Hepatocyte (in vitro differentiated cells): ENCODE data around the gene LRRC4C.

Experiments used
- CTCF ChIP-seq: fragments of 200-600 bp; sonication (generic); IDR thresholded peaks from 2 replicates; pipeline ENCODE4 v1.5.1; 2016; ENCODE audit warnings: antibody characterized with exemption, mild to moderate bottlenecking; ENCODE audit not compliant: poor library complexity
- EZH2phosphoT487 ChIP-seq: fragments of 200-600 bp; sonication (generic); IDR thresholded peaks from one replicate; pipeline ENCODE4 v1.6.1; 2018; ENCODE audit warnings: antibody characterized with exemption, mild to moderate bottlenecking, low read depth, moderate library complexity; ENCODE audit not compliant: unreplicated experiment, severe bottlenecking

DNA sequence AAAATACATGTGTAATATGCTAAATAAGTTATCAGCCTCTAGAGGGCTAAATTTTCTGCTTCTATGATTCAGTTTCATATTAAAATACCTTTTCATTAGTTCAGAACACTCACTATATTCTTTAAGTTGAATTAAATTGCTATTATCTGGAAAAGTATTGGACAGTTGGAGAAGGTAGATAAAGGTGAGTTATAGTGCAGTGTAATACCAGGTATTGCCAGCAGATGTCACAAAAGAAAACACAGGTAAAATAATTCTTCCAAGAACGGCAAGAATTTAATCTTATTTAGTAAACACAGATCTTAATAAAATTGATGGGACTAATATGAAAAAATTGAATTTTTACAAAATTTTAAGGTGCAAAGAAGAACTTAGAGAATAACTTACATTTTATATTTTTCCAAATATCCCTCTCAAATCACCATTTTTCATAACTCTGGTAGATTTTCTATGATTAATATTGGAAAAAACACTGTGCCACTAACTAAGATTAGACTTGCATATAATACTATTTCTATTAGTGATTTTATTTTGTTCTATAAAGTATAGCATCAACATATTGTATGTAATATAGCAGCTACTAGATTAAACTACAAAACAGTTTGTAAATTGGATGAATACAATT is 1.7 kb upstream of the LRRC4C start:
- TF ChIP-seq EZH2phosphoT487, result no peak
- TF ChIP-seq CTCF, result peak; percentile 65
